ENCODE measurements around the gene TCN2. TPM values are rescaled to one million over a fixed set of nuclear protein-coding genes. Genes with fewer than 3 reads are reported as not detected.
"Not testable (repeated sequence)": the region's sequence is repeated elsewhere in the genome, so short reads cannot be mapped to it uniquely, and the experiment has no call there.

Gene TCN2
- total RNA-seq, 1 donor from 2014 or later: 14.5 TPM

GRCh38 chr22:30562366-30562765 is 44.6 kb upstream of the TCN2 start:
- DNase-seq (ENCODE audit: extremely low spot score, unreplicated experiment): no peak

GRCh38 chr22:30564045-30564760 is 42.8 kb upstream of the TCN2 start:
- DNase-seq (ENCODE audit: extremely low spot score, unreplicated experiment): no peak
- Mint-ChIP-seq H3K4me1 (ENCODE audit: unreplicated experiment) (peaks cover 5% of the 10 kb centered on the region), H3K36me3 (no peaks in the 10 kb centered on the region), H3K27me3 (peaks cover 8% of the 10 kb centered on the region), H3K9me3 (no peaks in the 10 kb centered on the region), H3K4me3 (no peak overlapping the region), H3K27ac (no peak overlapping the region)
- TF ChIP-seq CTCF (conservative IDR thresholded peaks at IDR 0.05): no peak

More at GRCh38 chr22:30562366-30562765, 44.6 kb upstream of the TCN2 start:
- no peak overlapping the region for H3K4me3 Mint-ChIP-seq
- no peaks in the 10 kb centered on the region for H3K36me3 Mint-ChIP-seq
- H3K4me1 Mint-ChIP-seq (ENCODE audit: unreplicated experiment): peaks cover 5% of the 10 kb centered on the region
- TF ChIP-seq CTCF (conservative IDR thresholded peaks at IDR 0.05): no peak
- peaks cover 6% of the 10 kb centered on the region for H3K27me3 Mint-ChIP-seq
- no peaks in the 10 kb centered on the region for H3K9me3 Mint-ChIP-seq
- no peak overlapping the region for H3K27ac Mint-ChIP-seq

- no peak for DNase-seq (ENCODE audit: extremely low spot score, unreplicated experiment)
- Mint-ChIP-seq H3K4me3 (no peak overlapping the region), H3K27me3 (peaks cover 12% of the 10 kb centered on the region), H3K4me1 (ENCODE audit: unreplicated experiment) (peaks cover 3% of the 10 kb centered on the region), H3K36me3 (no peaks in the 10 kb centered on the region), H3K27ac (no peak overlapping the region), H3K9me3 (no peaks in the 10 kb centered on the region)
- no peak for TF ChIP-seq CTCF (conservative IDR thresholded peaks at IDR 0.05)
These were observed 42.2 kb upstream of the TCN2 start for GRCh38 chr22:30564761-30565119.

- no peak overlapping the region for H3K27ac Mint-ChIP-seq
- H3K27me3 Mint-ChIP-seq: peaks cover 15% of the 10 kb centered on the region
- no peaks in the 10 kb centered on the region for H3K4me1 Mint-ChIP-seq (ENCODE audit: unreplicated experiment)
- no peak for TF ChIP-seq CTCF (conservative IDR thresholded peaks at IDR 0.05)
- no peak for DNase-seq (ENCODE audit: extremely low spot score, unreplicated experiment)
- H3K36me3 Mint-ChIP-seq: no peaks in the 10 kb centered on the region
- H3K4me3 Mint-ChIP-seq: no peak overlapping the region
- no peaks in the 10 kb centered on the region for H3K9me3 Mint-ChIP-seq
These were observed 41.6 kb upstream of the TCN2 start for GRCh38 chr22:30565341-30565740.

- DNase-seq (ENCODE audit: extremely low spot score, unreplicated experiment): no peak
- H3K9me3 Mint-ChIP-seq: no peaks in the 10 kb centered on the region
- peaks cover 15% of the 10 kb centered on the region for H3K27me3 Mint-ChIP-seq
- H3K4me3 Mint-ChIP-seq: no peak overlapping the region
- no peaks in the 10 kb centered on the region for H3K4me1 Mint-ChIP-seq (ENCODE audit: unreplicated experiment)
- peak overlapping the region; percentile 20 for H3K27ac Mint-ChIP-seq
- no peak for TF ChIP-seq CTCF (conservative IDR thresholded peaks at IDR 0.05)
- no peaks in the 10 kb centered on the region for H3K36me3 Mint-ChIP-seq
These were observed 40.8 kb upstream of the TCN2 start for GRCh38 chr22:30566125-30566524.

DNA sequence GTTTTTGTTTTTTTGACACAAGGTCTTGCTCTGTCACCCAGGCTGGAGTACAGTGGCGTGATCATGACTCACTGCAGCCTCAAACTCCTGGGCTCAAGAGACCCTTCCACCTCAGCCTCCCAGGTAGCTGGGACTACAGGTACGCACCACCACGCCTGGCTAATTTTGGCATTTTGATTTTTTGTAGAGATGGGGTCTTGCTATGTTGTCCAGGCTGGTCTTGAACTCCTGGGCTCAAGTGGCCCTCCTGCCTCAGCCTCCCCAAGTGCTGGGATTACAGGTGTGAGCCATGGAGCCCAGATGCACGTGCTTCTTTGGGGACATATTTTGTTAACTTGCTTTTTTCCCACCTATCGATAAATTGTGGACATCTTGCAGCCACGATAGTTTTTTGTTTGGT is 39.7 kb upstream of the TCN2 start:
- H3K4me3 Mint-ChIP-seq, H3K9me3 Mint-ChIP-seq: not testable (repeated sequence)

More for the DNA sequence above, 39.7 kb upstream of the TCN2 start:
- peaks cover 17% of the 10 kb centered on the region for H3K27me3 Mint-ChIP-seq
- not testable (repeated sequence) for H3K27ac Mint-ChIP-seq; DNase-seq (ENCODE audit: extremely low spot score, unreplicated experiment); H3K36me3 Mint-ChIP-seq; H3K4me1 Mint-ChIP-seq (ENCODE audit: unreplicated experiment)
